Esophagus (tissue), 2 donors: Measurements from ENCODE around the gene NFYB. TPM values are rescaled to one million over a fixed set of nuclear protein-coding genes. Genes with fewer than 3 reads are reported as not detected.

Experiments
- H3K27ac ChIP-seq, 2 donors: one replicate each; pipeline ENCODE4 v1.5.1; 2013; ENCODE audit warnings: low read depth in 2 of 2, mild to moderate bottlenecking in 2 of 2, inconsistent platforms in 1 of 2, low read length in 1 of 2, moderate library complexity in 1 of 2
- H3K27me3 ChIP-seq, 2 donors: one replicate each; pipeline ENCODE4 v1.6.1; 2013; ENCODE audit warnings: low read length in 2 of 2, control low read depth in 1 of 2, mild to moderate bottlenecking in 1 of 2; ENCODE audit not compliant: insufficient read depth in 2 of 2, control insufficient read depth in 1 of 2
- H3K36me3 ChIP-seq, 2 donors: one replicate each; pipeline ENCODE4 v1.6.1; 2013; ENCODE audit warnings: low read length in 1 of 2; ENCODE audit not compliant: control insufficient read depth in 2 of 2, insufficient read depth in 2 of 2
- H3K4me1 ChIP-seq, 2 donors: one replicate each; pipeline ENCODE4 v1.6.1; 2013; ENCODE audit warnings: low read length in 1 of 2; ENCODE audit not compliant: control insufficient read depth in 2 of 2, insufficient read depth in 2 of 2
- H3K4me3 ChIP-seq, 2 donors: one replicate each; pipeline ENCODE4 v1.5.1; 2013; ENCODE audit warnings: low read length in 2 of 2, mild to moderate bottlenecking in 2 of 2, low read depth in 1 of 2, moderate library complexity in 1 of 2
- H3K9me3 ChIP-seq, 2 donors: one replicate each; pipeline ENCODE4 v1.6.1; 2013; ENCODE audit warnings: mild to moderate bottlenecking in 2 of 2, low read depth in 1 of 2, low read length in 1 of 2, moderate library complexity in 1 of 2; ENCODE audit not compliant: control insufficient read depth in 2 of 2, insufficient read depth in 1 of 2
- WGBS, 2 donors: extraction: QIAGEN DNeasy Blood & Tissue Kit; methylation state at CpG; one replicate each; pipeline ENCODE4 v1.1.7; 2013; 5-methylcytosine and 5-hydroxymethylcytosine counted together
- polyA plus RNA-seq, 2 donors: library from polyadenylated mRNA; stranded (reverse); fragments of 200-250 nt; gene quantifications; one replicate each; pipeline ENCODE4 v1.2.3, GENCODE V29; 2013
- donor health status: healthy with polysubstance abuse.
- donor health status: Bipolar disorder and iron deficiency.

Gene NFYB
- polyA plus RNA-seq, result 10 to 100 TPM; 11.5 to 13.1 TPM

DNA sequence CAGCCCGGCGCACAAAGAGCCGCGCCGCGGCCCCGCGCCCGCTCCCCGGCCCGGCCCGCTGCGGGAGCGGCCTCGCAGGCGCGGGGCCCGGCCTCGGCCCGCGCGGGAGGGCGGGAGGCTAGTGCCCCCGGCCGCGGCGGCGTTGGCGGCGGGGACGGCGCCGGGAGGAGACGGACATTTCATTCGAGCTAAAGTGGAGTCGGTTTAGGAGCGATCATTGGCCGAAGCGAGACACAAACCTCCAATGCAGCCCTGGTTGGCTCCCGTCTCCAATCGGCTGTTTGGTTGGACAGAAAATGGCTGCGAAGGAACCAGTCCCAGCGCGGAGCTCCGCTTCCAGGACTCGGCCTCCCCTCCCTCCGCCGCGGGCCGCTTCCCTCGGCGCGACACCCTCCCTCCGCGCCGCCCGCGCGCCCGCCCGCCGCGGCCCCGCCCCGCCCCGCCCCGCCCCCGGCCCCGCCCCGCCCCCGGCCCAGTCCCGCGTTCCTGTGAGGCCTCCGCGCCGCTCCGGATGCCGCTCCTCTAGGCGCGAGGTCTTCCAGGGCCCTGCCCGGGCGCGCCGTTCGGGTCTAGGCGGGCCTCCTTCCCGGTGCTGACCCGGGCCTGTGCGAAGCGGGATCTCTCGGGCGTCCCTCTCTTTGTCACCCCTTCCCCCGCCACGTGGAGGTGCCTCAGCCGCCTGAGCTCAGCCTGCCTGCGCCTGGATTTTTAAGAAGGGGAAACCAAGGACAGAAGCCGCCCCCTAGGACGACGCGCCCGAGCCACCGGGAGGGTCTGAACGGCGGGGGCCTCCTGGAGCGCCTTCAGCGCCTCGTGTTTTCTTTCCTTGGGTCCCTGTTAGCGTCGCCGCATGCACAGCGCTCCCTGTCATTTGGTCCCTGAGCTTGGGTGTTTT, at the start of gene NFYB:
Gene NFYB, minus strand, starts transcription at position 309 of the 895 bp plus-strand sequence. CDS start 2,757 bp downstream, outside the sequence.
- 4 to 6% methylated on average over 68 to 111 of the region's 111 CpGs for WGBS, 2 donors
- peak within 1 kb of the TSS; percentile 84 to 87 for H3K4me3 ChIP-seq
- no peaks in the 10 kb centered on the region for H3K4me1 ChIP-seq
- H3K36me3 ChIP-seq, result no peaks in the 10 kb centered on the region
- no peaks in the 10 kb centered on the region for H3K9me3 ChIP-seq
- H3K27me3 ChIP-seq, result no peaks in the 10 kb centered on the region
- peak within 1 kb of the TSS; percentile 97 for H3K27ac ChIP-seq

DNA sequence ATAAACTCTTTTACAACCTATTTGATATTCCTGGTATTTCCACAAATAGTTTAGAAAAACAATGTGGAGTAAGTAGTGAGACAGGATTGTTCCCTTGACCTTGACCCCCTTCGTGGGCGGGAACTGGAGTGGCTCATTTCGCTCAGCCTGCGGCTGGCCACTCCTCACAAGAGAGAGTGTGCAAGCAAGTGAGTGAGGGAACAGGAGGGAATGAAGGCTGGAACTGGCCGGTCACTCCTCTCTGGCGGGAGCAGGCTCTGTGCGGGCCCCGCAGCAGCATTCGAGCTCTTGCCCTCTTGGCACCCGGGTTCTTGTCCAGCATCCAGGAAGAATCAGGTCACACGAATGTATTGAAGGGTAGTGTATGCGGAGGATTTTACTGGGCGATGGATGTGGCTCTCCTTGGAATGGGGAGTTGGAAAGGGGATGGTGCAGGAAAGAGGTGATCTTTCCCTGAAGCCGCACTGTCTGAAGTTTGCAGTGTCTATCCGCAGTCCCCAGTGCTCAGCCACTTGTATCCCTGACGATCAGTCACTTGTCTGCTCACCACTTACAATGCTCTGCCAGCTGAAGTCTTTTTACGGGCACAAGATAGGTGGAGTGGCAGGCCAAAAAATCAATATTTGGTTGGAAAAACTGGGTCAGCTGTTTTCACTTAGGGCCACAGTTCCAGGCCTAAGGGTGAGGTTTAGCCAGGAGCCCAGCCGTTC, 49.6 kb upstream of the NFYB start:
- WGBS, 2 donors, result 90 to 96% methylated on average over 18 of the region's 18 CpGs
- H3K27me3 ChIP-seq, result no peaks in the 10 kb centered on the region

DNA sequence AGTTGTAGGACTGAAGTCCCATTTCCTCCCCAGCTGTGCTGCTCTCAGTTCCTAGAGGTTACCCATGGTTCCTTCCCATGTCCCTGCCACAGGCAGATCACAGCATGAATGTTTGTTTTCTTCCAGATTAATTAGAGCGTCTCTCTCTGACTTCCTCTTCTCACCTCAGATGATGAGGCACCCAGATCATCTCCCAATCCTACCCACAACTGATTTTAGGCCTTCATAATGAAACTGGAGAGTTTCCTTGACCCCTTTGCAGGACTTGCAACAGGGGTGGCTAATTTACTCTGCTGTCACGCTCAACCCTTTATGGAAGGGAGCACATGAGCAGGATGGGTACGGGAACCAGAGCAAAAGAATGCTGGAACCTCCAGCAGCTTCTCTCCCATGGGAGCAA, 45.4 kb upstream of the NFYB start:
- no peaks in the 10 kb centered on the region for H3K27me3 ChIP-seq
- no peak overlapping the region for H3K27ac ChIP-seq
- H3K4me1 ChIP-seq, result peaks cover 0 to 5% of the 10 kb centered on the region in 2 donors
- WGBS, 2 donors, result 90% methylated on average over 3 of the region's 3 CpGs
- H3K9me3 ChIP-seq, result peaks cover 0 to 8% of the 10 kb centered on the region in 2 donors
- H3K4me3 ChIP-seq, result no peak overlapping the region
- H3K36me3 ChIP-seq, result no peaks in the 10 kb centered on the region

More for the DNA sequence above, 49.6 kb upstream of the NFYB start:
- no peaks in the 10 kb centered on the region for H3K36me3 ChIP-seq
- H3K4me1 ChIP-seq, result no peaks in the 10 kb centered on the region
- no peak overlapping the region for H3K27ac ChIP-seq
- peaks cover 0 to 6% of the 10 kb centered on the region in 2 donors for H3K9me3 ChIP-seq
- H3K4me3 ChIP-seq, result no peak overlapping the region

GRCh38 chr12:104182621-104183378, 44.8 kb upstream of the NFYB start:
- Histone ChIP-seq H3K4me3 (no peak overlapping the region), H3K27me3 (no peaks in the 10 kb centered on the region), H3K4me1 (peaks cover 0 to 5% of the 10 kb centered on the region in 2 donors), H3K9me3 (peaks cover 0 to 8% of the 10 kb centered on the region in 2 donors), H3K27ac (peak overlapping the region; percentile 20 to 47), H3K36me3 (no peaks in the 10 kb centered on the region)
- 83 to 89% methylated on average over 5 of the region's 5 CpGs for WGBS, 2 donors

GRCh38 chr12:104182144-104182543, 44.1 kb upstream of the NFYB start:
- peaks cover 0 to 5% of the 10 kb centered on the region in 2 donors for H3K4me1 ChIP-seq
- 40 to 43% methylated on average over 4 of the region's 4 CpGs for WGBS, 2 donors
- H3K4me3 ChIP-seq, result no peak overlapping the region
- H3K9me3 ChIP-seq, result peaks cover 0 to 8% of the 10 kb centered on the region in 2 donors
- H3K27ac ChIP-seq, result peak overlapping the region; percentile 20 to 47
- H3K36me3 ChIP-seq, result no peaks in the 10 kb centered on the region
- H3K27me3 ChIP-seq, result no peaks in the 10 kb centered on the region

DNA sequence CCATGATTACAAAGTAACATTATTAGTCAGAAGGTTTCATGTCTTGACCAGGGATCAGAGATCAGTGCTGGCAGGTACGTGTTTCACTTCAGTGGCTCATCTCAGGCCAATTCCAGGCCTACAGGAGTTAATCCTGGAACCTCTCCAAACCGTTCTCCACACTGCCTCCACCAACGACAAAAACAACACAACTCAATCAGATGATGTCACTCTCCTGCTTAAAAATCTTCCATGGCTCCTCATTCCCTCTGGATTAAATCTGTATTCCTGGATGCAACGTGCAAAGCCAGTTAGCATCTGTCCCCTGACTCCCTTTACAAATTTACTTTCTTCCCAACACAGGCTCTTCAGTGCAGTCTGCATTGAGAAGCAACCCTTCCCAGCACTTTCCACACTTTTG, 43.3 kb upstream of the NFYB start:
- Histone ChIP-seq H3K4me3 (no peak overlapping the region), H3K27me3 (no peaks in the 10 kb centered on the region), H3K4me1 (peaks cover 0 to 5% of the 10 kb centered on the region in 2 donors), H3K27ac (peak overlapping the region; percentile 19 to 36), H3K36me3 (no peaks in the 10 kb centered on the region), H3K9me3 (peaks cover 0 to 8% of the 10 kb centered on the region in 2 donors)
- WGBS, 2 donors, result 34 to 45% methylated on average over 4 of the region's 4 CpGs

- Histone ChIP-seq H3K27me3 (no peaks in the 10 kb centered on the region), H3K4me1 (peaks cover 0 to 5% of the 10 kb centered on the region in 2 donors), H3K36me3 (no peaks in the 10 kb centered on the region), H3K27ac (peak overlapping the region; percentile 14 to 28), H3K9me3 (peaks cover 0 to 8% of the 10 kb centered on the region in 2 donors), H3K4me3 (no peak overlapping the region)
- WGBS, 2 donors, result 48 to 57% methylated on average over 5 of the region's 5 CpGs
These were observed 42.4 kb upstream of the NFYB start for GRCh38 chr12:104180374-104180773.

DNA sequence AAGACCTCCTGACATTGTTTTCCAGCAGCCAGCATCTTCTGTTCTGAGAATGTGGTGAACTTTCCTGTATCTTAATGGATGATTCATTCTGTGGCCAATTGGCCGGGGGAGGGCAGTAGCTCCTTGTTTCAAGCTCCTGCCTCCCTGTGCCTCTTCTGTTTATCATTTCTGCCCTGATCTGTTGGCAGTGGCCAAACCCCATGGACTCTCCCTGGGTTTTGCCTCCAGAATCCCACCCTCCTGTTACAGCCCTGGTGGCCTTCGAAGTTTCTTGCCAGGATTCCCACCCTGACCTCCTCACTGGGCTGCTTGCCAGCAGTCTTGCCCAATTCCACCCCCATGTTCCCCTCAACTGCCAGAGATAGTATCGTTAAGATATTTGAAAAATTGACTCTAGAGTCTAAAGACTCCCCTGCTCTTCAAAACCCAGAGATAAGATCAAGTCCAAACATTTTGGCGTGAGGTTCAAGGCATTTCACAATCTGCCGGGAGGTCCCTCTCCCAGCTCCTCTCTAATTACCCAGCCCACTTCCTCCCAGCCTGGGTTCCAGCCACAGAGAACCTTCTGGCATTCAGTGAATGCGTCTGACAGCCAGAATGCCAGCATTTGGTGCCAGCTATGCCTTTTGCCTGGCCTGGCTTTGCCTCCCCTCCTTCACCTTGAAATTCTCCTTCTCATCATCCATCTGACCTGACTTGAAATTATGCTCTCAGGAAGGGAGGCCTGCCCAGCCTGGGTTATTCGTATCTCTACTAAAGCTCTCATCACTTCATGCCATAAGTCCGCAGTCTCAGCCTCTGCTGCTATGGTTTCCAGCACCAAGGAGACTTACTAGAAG, 39.9 kb upstream of the NFYB start:
- Histone ChIP-seq H3K4me1 (peaks cover 0 to 5% of the 10 kb centered on the region in 2 donors), H3K4me3 (no peak overlapping the region), H3K9me3 (peaks cover 0 to 1% of the 10 kb centered on the region in 2 donors), H3K36me3 (no peaks in the 10 kb centered on the region), H3K27ac (peak overlapping the region; percentile 64 to 69), H3K27me3 (no peaks in the 10 kb centered on the region)
- 49 to 51% methylated on average over 8 of the region's 8 CpGs for WGBS, 2 donors
